Activated T-cell treated with anti-CD3 and anti-CD28 coated beads for 1 hour (primary cell): ENCODE data around the gene ATP6V0C.
"Not testable (repeated sequence)": the region's sequence is repeated elsewhere in the genome, so short reads cannot be mapped to it uniquely, and the experiment has no call there.

Experiments used
- DNase-seq: peaks from one replicate; pipeline ENCODE4 v3.0.0-alpha.2; 2020; ENCODE audit warnings: low read depth

Gene ATP6V0C

DNA sequence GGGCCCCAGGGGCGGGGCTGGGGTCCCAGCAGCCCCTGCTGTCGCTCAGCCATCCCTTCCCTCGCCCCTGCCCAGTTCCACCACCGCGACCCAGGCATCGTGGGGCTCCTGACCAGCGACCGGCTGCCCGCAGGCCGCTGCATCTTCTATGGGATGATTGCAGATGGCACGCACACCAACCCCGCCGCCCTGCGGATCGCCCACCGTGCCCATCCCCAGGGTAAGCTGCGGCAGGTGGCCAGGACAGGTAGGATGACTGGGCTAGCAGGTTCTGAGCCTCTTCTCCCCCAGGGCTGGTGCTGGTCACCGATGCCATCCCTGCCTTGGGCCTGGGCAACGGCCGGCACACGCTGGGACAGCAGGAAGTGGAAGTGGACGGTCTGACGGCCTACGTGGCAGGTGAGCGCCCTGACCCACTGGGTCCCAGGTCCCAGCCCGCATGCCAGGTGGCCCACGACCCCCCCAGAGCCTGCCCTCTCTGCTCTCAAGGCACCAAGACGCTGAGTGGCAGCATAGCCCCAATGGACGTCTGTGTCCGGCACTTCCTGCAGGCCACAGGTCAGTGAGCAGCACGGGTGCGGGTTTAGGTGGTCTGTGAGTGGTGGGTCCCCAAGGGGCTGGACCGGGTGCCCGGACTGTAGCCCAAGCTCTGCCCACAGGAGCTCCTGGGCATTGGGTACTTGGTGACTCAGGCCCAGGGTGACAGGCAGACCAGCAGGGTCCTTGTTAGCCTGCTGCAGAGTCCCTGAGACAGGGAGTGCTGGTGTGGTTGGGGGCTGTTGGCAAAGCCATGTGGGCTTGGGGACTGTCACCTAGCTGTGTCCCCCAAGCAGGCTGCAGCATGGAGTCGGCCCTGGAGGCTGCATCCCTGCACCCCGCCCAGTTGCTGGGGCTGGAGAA lies 14.7 kb downstream of the ATP6V0C start:
- DNase-seq: no peak

DNA sequence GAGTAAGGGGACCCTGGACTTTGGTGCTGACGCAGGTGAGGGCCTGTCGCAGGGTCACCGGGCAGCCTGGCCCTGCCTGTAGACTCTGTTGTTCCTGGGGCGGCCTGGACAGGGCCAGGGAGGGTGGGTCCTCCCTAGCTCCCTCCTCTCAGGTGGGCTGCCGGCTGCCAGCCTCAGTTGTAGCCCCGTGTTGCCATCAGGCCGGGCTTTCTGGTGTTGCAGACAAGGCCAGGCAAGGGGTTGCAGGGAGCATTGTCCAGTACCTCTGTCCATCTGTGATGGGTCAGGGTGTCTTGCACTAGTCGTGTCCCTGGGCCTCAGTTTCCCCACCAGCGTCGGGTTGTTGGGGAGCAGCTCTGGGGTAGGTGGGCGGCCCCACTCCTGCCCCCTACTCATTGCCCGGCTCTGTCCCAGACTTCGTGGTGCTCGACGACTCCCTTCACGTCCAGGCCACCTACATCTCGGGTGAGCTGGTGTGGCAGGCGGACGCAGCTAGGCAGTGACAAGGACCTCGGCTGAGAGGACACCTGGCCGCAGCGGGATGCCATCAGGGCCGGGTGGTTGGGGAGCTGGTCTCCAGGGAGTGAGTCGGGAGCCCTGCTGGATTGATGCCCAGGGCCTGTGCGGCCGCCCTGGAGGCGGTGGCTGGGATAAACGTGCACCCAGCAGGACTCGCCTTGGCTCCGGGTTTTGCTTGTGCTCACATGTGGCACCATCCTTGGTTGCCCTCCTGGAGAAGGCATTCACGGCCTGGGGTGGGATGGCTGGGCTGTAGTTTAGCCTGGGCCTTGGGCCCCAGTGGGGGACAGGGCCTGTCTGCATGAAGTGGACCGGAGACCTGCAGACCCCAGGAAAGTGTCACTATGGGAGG lies 15.5 kb downstream of the ATP6V0C start:
- no peak for DNase-seq

DNA sequence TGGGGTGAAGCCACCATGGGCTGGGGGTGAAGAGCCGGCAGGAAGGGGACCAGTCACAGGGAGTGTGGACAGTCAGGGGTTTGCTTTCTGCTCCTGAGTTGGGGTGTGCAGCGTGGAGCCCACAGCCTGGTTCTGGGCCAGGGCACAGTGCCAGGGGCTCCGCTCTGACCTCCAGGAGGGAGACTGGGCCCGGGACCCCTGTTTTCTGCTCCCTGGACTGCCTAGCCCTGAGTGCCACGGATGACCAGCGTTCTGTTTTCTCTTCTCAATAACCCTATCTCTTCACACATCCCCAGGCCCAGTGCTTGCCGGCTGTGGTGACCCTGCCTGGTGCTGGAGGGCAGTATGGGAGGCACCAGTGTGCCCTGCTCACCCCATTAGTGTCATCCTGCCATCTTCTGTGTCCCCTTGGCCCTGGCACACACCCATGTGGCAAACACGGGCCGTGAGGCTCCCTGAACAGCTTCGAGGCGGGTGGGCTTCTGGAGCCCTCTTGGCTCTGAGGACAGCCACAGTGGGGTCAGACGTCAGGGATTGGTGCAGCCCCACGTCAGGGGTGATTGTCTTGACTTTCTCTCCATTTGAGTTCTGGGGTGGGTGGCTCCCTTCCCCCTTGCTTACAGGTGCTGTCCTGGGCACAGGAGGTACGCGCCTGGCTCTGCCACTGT lies 16.3 kb downstream of the ATP6V0C start:
- DNase-seq: no peak

DNA sequence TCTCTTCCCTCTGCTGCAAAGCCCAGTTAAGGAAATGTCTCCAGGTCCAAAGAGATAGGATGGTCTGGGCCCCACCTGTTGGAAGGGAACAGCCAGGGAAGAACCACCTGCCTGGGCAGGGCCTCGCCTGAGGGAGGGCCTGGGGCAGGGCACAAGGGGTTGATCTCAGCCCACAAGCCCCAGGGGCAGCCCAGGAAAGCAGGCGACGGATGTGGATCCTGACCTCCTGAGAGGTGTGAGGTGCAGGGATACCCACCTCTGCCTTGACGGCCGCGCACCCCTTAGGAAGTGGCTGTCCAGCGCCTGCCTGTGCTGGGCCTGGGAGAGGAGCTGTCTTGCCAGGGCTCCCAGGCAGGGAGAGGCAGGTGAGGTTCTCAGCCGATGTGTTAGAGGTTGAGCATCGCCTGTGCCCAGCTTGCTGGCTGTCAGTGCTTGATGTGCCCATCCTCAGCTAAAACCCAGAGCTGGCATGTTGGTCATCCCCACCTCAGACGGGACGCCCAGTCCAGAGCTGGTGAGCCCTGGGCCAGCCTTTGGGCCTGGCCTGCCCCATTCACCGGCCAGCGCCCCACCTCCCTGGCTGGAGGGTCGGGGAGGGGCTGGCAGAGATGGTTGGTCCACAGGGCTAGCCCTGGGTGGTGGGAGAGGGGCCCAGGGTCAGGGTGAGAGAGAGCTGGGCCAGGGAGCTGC lies 17.0 kb downstream of the ATP6V0C start:
- no peak for DNase-seq

DNA sequence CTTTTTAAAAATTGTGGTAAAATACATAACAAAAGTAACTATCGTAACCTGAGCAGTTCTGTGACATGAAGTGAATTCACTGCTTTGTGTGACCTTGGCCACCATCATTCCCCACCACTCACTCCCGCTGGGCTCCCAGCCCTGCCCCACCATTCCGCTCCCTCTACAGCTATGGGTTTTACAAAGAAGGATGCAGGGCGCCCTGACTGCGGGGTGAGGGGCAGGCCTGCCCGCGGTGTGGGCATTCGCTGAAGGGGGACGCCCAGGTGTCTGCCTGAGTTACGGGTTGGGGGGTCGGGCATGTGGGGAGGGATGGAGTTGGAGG lies 17.6 kb downstream of the ATP6V0C start, which contains the start of gene CEMP1:
TSS of gene CEMP1 (minus strand) at position 38 of the 325 bp plus-strand sequence. CDS start 335 bp downstream, outside the sequence.
- no peak for DNase-seq

DNA sequence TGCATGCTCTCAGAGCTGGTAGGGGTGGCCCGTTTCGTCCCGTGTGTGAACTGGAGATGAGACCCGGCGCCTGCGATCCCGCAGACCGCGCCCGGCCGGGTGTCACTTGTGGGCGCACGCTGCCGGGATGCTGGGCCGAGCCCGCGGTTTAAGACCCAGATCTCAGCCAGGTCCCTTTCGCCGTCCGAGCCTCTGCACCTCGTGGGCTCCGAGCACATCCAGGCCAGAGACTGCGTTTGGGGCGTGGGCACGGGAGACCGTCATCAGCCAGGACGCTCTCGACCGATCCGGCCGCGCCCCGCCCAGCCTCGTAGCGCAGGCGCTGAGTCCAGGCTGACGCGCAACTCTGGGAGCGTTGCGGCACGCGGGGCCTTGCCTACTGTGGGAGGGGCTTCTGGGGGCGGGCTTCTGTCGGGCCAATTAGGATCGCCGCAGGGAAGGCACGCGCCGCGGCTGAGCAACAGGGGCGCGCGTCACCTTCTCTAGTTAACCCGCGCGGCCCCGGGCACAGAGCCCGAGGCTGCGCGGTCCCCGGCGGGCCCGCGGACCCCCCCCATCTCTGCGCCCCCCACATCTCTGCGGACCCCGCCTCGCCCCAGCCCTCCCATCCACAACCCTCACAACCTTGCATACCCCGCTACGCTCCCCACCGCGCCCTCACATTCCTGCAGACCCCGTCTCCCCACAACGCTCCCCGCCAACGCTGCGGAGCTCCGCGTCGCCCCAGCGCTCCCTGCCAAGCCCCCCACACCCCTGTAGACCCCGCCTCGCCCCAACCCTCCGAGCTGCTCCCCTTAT lies 18.1 kb downstream of the ATP6V0C start:
- peak; percentile 97 for DNase-seq

DNA sequence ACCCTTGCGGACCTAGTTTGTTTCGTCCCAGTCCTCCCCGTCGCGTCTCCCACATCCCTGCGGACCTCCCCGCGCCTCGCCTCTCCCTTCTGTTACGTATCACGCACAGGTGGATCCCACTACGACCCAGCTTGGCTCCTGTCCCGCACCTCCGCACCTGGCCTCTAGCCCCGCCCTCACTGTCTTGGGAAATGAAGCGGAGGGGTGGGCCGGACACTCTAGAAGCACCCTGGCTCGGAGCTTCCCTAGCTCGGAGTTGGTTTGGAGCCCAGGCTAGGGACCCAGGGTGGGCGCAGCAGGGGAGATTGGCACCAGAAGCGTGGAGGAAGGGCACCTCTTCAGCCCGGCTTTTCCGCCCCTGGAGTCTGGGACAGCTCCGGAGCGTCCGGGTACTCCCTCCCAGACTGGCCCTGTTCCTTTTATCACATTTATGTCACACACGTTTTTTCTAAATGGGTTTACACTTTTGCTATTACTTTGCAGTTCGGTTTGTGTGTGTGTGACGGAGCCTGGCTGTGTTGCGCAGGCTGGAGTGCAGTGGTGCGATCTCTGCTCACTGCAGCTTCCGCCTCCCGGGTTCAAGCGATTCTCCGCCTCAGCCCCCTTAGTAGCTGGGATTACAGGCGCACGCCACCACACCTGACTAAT lies 18.9 kb downstream of the ATP6V0C start:
- DNase-seq: no peak

DNA sequence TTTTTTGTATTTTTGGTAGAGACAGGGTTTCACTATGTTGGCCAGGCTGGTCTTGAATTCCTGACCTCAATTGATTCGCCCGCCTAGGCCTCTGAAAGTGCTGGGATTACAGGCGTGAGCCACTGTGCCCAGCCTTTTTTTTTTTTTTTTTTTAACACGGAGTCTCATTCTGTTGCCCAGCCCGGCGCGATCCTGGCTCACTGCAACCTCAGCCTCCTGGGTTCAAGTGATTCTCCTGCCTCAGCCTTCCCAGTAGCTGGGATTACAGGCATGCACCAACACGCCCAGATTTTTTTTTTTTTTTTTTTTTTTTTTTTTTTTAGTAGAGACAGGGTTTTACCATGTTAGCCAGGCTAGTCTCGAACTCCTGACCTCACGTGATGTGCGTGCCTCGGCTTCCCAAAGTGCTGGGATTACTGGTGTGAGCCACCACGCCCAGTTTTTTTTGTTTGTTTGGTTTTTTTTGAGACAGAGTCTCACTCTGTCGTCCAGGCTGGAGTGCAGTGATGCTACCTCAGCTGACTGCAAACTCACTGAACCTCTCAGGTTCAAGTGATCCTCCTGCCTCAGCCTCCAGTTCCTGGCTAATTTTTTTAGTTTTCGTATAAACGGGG lies 19.5 kb downstream of the ATP6V0C start:
- not testable (repeated sequence) for DNase-seq

DNA sequence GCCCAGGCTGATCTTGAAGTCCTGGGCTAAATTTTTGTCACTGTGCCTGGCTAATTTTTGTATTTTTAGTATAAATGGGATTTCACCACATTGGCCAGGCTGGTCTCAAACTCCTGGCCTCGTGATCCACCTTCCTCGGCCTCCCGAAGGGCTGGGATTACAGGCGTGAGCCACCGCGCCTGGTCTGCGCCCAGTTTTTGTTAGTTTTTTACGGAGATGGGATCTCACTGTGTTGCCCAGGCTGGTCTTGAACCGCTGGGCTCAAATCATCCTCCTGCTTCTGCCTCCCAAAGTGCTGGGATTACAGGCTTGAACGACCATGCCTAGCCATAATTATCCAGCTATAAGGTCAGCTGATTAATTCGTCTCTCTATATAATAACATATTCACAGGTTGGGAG lies 20.2 kb downstream of the ATP6V0C start:
- no peak for DNase-seq

DNA sequence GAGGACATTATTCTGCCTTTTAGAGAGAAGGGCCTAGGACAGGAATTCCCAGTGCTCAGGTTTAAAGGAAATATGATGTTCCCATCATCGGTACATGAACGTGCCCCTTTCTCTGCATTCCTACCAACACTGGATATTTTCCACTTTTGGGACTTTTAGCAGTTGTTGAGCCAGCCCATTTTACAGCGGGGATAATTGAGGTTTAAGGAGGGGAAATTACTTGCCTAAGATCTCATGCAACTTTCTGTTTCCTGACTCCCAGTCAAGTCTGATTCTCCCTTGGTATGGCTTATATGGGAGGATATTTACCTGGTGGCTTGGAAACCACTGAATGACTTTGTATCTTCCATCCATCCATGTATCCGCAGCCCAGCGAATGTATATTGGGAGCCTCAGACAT lies 20.6 kb downstream of the ATP6V0C start:
- DNase-seq: not testable (repeated sequence)

DNA sequence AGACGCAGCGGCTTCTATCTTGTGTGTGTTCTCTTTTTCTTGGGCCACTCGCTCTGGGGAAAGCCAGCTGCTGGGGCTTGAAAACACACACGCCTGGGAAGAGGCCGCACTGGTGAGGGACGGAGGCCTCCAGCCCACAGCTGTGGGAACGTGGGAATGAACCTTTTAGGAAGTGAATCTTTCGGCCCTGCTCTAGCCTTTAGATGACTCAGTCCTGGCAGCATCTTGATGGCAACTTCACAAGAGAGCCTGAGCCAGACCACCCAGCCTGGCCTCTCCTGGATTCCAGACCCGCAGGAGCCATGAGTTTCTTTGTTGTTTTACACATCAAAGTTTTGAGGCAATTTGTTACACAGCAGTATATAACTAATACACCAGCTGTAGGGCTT lies 21.9 kb downstream of the ATP6V0C start:
- no peak for DNase-seq

DNA sequence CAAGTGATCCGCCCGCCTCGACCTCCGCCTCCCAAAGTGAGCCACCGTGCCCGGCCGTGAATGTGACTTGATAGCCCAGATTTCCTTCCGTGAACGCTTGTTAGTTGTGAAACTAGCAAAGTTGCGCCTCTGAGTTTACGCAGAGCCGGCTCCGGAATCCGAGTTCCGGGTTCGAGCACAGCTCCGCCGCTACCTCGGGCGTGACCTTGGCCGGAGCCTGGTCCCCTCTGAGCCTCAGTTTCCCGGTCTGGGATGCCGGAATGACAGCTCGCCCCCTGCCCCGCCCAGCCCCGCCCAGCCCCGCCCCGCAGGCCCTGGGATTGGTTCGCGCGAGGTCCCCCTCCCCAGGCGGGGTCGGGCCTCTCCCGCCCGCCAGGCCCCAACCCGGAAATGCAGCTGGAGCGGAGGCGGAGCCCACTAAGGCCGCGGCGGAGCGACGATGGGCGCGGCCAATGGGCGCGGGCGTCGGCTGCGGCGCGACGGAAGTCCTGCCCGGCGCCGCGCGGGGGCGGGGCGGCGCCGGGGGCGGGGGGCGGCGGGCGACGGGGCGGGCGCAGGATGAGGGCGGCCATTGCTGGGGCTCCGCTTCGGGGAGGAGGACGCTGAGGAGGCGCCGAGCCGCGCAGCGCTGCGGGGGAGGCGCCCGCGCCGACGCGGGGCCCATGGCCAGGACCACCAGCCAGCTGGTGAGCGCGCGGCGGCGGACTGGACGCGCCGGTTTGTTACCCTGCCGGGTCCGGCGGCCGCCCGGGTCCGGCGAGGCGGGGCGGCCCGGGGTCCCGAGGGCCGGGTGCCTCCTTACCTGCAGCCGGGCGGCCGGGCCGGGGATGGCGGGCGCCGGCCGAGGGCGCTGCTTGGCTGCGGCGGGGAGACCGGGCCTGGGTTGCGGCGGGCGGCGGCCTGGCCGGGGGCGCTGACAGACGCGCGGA lies 24.0 kb downstream of the ATP6V0C start, which contains the start of gene PDPK1:
TSS of gene PDPK1 (plus strand) at position 571 of the 929 bp plus-strand sequence. CDS start at position 663, 92 bp downstream.
- DNase-seq: peak; percentile 87

DNA sequence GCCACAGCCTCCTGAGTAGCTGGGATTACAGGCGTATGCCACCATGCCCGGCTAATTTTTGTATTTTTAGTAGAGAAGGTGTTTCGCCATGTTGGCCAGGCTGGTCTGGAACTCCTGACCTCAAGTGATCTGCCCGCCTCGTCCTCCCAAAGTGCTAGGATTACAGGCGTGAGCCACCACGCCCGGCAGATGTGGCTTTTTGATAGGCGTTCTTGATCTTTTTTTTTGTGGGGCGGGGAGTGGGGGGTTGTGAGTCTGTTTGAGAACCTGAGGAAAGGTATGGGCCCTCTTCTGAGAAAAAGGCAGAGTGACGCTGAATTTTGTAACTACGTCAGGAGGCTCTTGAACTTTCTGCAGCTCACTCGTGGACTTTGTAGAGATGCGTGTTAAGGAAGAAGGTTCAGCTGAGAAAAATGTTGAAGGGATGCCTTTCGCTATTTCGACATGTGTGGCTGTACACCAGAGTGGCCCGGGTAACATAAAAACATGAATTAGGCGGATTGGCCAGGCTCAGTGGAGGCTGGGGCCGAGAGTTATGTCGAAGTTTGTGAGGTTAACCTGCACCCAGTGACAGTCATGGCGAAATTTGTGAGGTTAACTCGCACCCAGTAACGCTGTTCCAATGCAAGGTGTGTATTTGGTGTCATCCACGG lies 25.6 kb downstream of the ATP6V0C start:
- not testable (repeated sequence) for DNase-seq

DNA sequence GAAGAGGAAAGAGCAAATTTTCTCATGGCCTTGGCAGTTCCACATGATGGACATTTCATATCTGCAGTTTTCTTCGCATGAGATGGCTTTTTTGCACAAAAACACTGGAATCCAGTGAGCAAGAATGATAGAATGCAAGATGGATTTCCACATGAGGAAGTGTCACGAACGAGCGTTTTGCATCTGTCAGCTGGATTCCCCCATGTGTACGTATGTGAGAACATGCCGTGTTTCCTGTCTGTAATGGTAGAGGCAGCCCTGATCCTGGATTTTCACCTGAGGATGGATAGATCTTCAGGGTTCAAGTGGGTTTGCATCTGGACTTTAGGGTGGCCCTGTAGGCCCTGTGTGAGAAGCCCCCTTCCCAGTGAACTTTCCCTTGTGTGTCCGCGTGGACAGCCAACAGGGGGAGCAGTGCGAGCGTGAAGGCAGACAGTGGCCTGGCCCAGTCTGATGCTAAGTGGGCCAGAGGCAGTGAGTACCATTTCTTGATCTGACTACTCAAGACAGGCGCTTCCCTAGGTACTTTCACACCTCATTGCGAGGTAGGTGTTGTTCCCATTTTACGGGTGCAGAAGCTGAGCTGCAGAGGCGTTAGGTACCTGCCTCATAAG lies 26.2 kb downstream of the ATP6V0C start:
- DNase-seq: not testable (repeated sequence)

DNA sequence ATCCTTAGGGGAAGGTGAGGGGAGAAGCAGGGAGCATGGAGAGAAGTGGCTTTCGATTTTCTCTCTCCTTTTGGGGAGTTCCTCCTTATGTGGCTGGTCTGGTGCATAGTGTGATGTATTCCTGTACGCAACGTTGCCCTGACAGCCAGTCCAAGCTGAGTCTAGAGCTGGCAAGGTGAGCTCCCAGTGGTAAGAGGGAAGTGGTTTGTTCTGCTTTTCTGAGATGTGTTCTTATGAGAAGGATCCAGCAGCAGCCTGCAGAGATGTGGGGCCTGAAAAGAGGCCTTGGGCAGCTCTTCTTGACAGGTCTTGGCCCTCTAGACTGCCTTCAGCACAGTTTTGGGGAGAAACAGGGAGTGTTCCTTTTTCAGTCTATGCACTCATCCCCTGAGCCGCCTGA lies 27.2 kb downstream of the ATP6V0C start:
- DNase-seq: not testable (repeated sequence)

DNA sequence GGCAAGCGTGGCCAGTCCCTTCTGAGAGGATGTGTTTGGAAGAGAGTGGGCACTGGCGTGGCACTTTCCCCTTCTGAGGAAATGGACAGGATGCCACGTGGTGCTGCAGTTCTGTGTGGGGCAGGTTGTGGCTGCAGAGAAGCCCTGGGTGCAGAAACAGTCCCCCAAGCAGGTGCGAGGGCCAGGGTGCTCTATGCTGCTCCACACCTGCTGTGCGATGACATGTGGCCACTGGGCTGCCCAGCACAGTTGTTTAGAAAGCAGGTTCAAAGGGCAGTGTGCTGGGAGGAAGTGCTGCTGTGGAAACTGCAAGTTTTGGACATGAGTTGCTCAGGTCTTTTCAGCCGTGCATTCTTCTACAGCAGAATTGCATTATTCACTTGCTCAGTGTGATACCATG lies 27.7 kb downstream of the ATP6V0C start:
- DNase-seq: not testable (repeated sequence)

DNA sequence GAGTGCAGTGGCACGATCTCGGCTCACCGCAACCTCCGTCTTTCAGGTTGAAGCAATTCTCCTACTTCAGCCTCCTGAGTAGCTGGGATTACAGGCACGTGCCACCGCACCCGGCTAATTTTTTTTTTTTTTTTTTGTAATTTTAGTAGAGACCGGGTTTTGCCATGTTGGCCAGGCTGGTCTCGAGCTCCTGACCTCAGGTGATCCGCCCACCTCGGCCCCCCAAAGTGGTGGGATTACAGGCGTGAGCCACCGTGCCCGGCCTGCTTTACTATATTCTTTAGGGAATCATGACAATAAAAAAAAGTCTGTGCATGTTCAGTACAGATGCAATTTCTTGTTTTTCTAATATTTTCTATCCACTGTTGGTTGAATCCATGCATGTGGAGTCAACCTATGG lies 30.0 kb downstream of the ATP6V0C start:
- DNase-seq: not testable (repeated sequence)
